Cardiac fibroblast (primary cell): ENCODE results near the gene INSC.

Source experiments
- DNase-seq, 2 donors: peaks; one replicate each; pipeline versions ENCODE4 v3.0.0 to v3.0.0-alpha.2; 2010; ENCODE audit warnings: low read depth in 2 of 2
- H3K4me3 ChIP-seq, 2 donors: replicated peaks in 1 of 2; 1 replicate in 1 of 2; 2 replicates in 1 of 2; pipeline ENCODE4 v1.5.1; 2011; ENCODE audit warnings: low read depth in 2 of 2, low read length in 2 of 2, mild to moderate bottlenecking in 2 of 2, moderate library complexity in 1 of 2
- CTCF ChIP-seq: IDR thresholded peaks from one replicate; pipeline ENCODE4 v1.5.1; 2011; ENCODE audit warnings: low read depth, mild to moderate bottlenecking, low read length, inconsistent platforms

Gene INSC

GRCh38 chr11:15195454-15196200 is 80.9 kb downstream of the INSC start:
- H3K4me3 ChIP-seq, result no peak overlapping the region
- TF ChIP-seq CTCF, result no peak
- DNase-seq, result peak in 1 of 2 donors; percentile 13

GRCh38 chr11:15196704-15197103 is 82.0 kb downstream of the INSC start:
- TF ChIP-seq CTCF, result no peak
- no peak for DNase-seq
- H3K4me3 ChIP-seq, result no peak overlapping the region

DNA sequence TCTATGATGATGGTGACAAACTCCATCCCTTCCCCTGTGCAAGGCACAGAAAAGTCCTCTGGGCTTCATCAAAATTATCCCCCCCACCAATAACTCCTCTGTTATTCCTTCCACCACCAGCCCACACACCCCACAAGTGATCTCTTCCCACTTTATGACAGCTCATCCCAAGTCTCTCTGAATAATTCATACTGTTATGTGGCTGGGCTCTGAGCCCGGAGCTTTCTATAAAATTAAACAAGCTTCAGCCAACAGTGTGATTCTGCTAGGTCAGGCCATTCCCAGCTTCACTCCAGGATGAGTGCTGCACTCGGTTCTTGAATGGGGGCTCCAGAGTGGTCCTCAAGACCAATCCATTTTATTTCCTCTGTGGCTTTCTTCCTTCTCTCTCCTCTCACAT is 83.0 kb downstream of the INSC start:
- H3K4me3 ChIP-seq, result no peak overlapping the region
- no peak for DNase-seq
- TF ChIP-seq CTCF, result no peak

DNA sequence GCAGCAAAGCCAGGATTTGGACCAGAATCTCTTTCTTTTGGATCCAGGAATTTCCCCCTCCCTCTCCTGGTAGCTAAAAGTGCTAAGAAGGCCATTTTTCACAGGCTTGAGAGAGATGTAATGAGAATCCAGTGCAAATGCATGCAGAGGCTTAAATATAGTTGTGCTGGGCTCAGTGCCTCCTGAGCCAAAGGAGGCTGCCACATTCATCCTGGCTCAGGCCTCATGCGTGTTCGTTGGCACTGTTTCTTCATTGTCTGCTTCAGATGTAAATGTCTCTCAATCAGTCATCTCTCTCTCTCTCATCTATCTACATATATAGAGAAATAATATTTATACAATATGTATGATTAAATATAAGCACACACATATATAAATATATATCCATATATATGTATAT is 83.6 kb downstream of the INSC start:
- no peak for TF ChIP-seq CTCF
- no peak overlapping the region for H3K4me3 ChIP-seq
- DNase-seq, result no peak

- H3K4me3 ChIP-seq, result no peak overlapping the region
- TF ChIP-seq CTCF, result no peak
- peak; percentile 10 to 39 for DNase-seq
These were observed 85.0 kb downstream of the INSC start for GRCh38 chr11:15199693-15200092.

- no peak for DNase-seq
- TF ChIP-seq CTCF, result no peak
These were observed 86.0 kb downstream of the INSC start for GRCh38 chr11:15200696-15201095.

GRCh38 chr11:15201586-15201985 is 86.9 kb downstream of the INSC start:
- TF ChIP-seq CTCF, result no peak
- DNase-seq, result no peak
- no peak overlapping the region for H3K4me3 ChIP-seq

More at GRCh38 chr11:15200696-15201095, 86.0 kb downstream of the INSC start:
- H3K4me3 ChIP-seq, result no peak overlapping the region
